Suprapubic skin (tissue), 4 donors: Measurements from ENCODE around the gene TRMT61A.

ENCODE experiments used
- CTCF ChIP-seq, 2 donors: fragments of 200-600 bp in 1 of 2; fragments of 450-650 bp in 1 of 2; sonication (generic) in 1 of 2; IDR thresholded peaks; one replicate each; pipeline ENCODE4 v1.5.1; 2016 to 2019; ENCODE audit warnings: antibody characterized with exemption in 2 of 2, mild to moderate bottlenecking in 1 of 2, moderate library complexity in 1 of 2
- POLR2A ChIP-seq, 2 donors: fragments of 450-650 bp; IDR thresholded peaks; one replicate each; pipeline ENCODE4 v1.6.1; 2017; ENCODE audit warnings: antibody characterized with exemption in 2 of 2, mild to moderate bottlenecking in 2 of 2, moderate library complexity in 2 of 2
- POLR2AphosphoS5 ChIP-seq, 3 donors: sonication (generic); formaldehyde crosslinking; IDR thresholded peaks; one replicate each; pipeline ENCODE4 v1.6.1; 2017; ENCODE audit warnings: antibody characterized with exemption in 3 of 3

GRCh38 chr14:103537175-103537990, 8.4 kb downstream of the TRMT61A start:
- TF ChIP-seq POLR2A (IDR thresholded peaks at IDR 0.05) (no peak), CTCF (IDR thresholded peaks at IDR 0.05) (no peak), POLR2AphosphoS5 (IDR thresholded peaks at IDR 0.05) (no peak)
